Measurements from ENCODE around the gene EXOC2.
"Not testable (repeated sequence)": the region's sequence is repeated elsewhere in the genome, so short reads cannot be mapped to it uniquely, and the experiment has no call there.

The EXOC2 gene

DNA sequence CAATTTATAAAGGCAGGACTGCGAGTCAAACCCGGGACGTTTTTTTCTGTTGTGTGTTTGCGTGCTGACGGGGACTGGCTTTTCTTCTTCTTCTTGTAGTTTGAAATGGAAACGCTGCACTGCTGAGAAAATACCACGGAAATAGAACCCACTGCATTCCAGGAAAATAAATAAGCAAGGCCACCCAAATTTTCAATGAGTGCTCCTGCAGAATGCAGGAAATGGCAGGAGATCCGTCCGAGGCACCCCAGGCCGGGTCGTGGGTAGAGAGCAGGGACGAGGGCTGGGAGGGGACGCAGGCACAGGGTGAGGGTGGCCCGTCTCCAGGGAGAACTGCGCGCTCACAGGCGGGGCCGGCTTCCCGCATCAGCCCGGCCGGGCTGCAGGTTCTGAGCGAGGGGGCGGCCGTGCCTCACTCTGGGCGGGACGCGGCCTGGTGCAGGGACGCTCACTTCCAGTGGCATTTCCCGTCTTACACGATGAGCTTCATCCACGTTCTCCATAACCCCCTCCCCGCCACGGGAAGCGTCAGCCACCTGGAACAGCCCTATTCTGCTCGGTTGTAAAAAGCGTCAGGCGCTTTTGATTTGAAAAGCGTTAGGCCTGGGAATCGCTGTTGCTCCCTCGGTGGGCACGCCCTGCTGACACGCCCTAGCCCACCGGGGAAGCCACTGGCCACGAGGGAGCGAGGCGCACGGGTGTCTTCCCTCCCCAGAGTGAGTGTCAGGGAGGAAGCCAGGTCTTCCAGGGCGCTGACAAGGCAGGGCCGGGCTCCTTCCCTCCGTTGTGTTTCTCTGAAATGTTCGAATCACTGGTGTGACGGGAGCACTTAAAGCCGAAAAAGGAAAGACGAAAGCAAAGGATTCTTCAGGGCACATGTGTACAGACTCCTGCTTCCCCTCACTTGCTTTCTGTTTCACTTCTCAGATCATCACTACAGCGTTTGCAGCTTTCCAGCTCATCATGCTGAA, 17.9 kb upstream of the EXOC2 start:
- in situ Hi-C loops (cut with MboI; ENCODE audit: low sequenced_read_pairs), result no loop called here

DNA sequence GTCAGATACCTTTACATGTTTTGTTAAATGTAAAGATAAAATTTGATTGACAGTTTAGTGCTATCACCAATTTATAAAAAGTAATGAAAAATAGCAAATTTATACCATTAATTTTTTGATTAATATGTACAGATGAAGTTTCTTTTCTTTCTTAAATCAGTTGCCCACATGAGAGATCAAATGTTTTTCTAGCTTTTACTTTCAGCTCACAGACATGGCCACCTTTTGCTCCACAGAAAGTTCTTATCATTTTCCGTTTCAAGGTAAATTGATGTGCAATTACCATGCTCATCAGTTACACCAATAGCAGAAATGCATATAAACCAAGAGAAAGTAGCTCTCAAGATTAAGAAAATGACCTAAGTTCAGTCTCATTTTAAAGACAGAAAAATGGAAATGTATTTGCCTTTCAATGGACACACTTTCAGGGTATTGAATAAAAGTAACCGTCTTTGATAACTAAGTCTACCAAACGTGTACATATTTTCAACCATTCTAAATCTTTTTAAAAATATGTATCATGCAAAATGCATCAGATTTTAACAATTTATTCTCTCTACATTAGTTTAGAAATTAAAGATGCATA, 16.6 kb upstream of the EXOC2 start:
- in situ Hi-C loops (cut with MboI; ENCODE audit: low sequenced_read_pairs), result no loop called here

DNA sequence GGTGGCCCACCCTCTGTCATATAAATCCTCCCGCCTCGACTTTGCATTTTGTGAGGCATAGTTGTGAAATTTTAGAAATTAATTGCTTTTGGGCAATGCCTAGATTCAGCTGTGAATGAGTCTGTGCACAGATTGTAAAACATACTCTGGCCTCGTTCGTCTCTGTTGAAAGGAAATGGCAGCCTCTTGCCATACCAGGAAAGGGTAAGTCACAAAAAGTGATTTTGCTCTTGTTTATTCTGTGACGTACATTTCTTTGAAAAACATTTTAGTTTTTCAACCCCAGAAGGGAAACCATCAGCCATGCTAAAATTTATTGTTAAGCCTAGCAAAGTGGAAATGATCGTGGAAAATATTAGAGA, 15.3 kb upstream of the EXOC2 start:
- in situ Hi-C loops (cut with MboI; ENCODE audit: low sequenced_read_pairs), result no loop called here

DNA sequence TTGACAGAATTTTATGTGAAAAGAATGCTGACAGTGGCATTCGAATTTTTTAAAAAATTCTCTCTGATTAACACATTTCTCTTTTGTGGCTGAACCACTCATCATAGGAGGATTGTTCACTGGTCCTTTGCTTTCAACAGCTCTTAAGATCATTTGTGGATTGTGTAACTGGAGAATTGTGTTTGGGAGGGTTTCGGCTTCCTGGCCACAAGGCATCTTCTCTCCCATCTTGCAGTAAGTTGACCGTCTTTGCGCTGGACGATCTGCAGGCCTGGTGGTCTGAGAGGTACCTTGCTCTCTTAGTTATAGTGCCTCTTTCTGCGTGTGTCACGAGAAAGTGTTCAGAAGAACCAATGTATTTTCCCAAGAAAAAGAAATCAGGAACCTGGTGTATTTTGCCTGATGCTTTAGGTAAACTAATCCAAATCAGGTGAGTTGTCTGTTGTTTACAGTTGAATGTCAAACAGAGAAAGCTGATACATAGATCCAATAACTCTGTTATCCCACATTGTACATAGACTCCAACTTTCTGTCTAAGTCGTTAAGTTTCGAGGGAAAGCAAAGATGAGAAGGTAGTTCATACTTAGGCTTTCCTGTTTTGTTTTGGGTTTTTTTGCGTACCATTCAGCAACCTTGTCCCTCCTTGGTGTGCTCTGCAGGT, 14.8 kb upstream of the EXOC2 start:
- in situ Hi-C loops (cut with MboI; ENCODE audit: low sequenced_read_pairs), result no loop called here

DNA sequence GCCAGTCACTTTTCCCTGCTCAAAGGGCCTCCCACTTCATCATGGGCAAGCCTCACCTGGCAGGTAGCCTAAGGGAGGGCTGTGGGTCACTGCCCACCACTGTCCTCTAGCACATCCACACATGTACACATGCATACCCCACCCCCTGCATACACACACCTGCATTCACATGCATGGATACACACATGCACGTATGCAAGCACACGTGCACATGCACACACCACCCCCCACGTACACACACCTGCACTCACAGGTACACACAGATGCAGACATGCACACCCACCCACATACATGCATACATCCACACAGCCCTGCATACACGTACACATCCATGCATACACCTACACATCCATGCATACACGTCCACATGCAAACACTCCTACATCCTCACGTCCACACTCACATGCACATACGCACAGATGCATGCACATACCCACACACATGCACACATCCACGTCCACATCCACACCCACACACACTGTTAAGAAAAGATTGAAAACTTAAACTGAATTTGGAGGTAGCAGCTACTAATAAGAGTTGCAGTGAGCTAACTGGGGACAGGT, 14.0 kb upstream of the EXOC2 start:
- in situ Hi-C loops (cut with MboI; ENCODE audit: low sequenced_read_pairs), result no loop called here

DNA sequence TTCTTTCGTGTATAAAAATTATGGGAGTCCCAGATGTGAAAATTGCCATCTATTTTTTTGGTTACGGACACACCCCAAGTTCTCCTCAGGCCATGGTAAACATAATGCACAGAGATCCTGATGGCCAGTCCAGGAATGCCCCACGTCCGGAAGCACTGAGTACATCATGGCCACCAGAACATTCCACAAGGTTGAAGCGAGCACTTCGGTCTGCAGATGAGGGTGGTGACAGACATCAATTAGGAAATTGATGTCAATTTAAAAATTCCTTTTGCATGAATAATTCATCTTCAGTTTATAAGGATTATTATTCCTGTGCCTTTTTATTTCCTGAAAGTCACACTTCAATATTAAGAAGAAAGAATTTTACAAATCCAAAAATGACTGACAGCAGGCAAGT, 13.2 kb upstream of the EXOC2 start:
- in situ Hi-C loops (cut with MboI; ENCODE audit: low sequenced_read_pairs), result no loop called here

DNA sequence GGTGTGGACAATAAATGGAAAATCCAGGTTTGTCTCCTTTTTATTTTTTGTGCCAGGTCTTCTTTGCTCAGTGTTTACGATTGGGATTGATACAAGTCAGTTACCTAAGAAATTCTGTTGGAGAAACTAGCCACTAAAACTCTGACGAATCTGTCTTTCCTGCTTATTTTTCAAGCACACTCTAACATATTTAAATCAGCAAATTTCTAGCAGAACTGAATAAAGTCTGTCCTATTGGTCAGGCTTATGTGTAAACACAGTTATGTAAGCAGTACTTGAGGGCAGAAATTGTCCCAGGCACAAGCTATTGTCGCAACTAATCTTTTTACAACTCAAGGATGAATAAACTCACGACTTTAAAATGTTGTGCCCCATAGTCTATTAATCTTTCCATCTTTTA, 12.1 kb upstream of the EXOC2 start:
- in situ Hi-C loops (cut with MboI; ENCODE audit: low sequenced_read_pairs), result no loop called here

DNA sequence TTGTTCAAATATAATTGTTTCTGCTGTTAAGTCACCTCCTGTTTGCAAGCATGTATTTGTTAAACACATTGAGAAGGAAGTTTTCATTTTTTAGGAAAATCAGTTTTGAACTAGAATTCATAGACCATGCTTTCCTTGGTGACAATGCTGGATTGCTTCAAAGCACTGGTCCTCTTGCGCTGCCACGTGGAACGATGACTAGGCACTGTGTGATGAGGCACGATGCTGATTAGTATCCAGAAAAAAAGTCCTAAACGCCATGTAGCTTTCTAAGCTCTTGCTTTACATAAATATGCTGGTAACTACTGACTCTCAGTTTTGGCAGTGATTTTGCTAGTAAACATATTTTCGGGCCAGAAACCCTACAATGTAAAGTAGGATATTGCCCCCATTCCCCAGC, 11.1 kb upstream of the EXOC2 start:
- in situ Hi-C loops (cut with MboI; ENCODE audit: low sequenced_read_pairs), result no loop called here

DNA sequence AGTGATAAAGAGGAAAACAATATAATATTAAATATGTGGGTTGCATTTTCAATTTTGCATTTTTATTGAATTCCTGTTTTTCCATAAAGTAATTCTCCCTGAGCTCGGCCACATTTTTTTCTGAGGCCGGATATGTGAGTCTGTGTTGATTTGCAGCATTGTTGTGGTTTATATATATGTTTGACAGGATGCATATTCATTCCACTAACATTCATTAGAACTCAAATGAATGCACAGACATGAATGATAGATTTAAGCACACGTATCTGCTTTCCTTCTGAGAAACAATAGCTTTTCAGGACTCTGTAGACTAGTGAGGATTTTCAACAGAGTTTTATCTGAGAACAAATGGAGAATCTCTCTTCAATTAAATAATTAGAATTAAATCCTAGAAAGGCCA, 10.6 kb upstream of the EXOC2 start:
- in situ Hi-C loops (cut with MboI; ENCODE audit: low sequenced_read_pairs), result no loop called here

DNA sequence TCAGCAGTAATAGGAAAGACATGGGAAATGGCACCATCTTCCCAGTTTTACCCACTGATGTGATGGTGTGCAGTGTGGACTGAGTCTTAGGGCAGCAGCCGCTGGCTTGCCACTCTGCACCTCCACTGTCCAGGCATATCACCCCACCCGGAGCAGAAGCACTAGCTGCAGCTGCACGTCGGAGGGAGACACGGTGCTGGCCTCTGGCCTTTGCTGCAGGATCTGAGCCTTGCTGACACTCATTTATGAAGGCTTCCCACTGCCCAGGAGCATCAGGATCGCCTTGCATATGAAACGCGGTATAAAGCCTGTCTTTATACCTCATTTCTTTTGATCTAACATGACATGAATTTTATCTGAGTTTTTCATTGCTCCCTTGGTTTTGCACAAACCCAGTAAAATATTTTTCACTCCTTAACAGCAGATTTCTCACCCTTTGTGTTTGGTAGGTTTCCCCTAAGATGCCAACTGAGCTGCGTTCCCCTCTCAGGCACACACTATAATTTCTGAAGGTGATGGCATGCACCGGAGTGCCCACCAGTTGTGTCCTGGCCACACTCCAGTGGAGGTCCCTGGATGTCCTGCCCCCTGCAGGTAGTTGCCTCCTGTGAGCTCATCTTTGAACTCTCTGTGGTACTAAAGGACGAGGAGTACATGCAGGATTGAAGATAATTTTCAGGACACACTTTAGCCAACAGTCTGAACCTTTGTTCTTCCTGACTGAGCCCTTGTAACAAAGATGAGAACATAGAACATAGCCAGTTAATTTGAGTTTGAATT, 9.0 kb upstream of the EXOC2 start:
- in situ Hi-C loops (cut with MboI; ENCODE audit: low sequenced_read_pairs), result no loop called here

DNA sequence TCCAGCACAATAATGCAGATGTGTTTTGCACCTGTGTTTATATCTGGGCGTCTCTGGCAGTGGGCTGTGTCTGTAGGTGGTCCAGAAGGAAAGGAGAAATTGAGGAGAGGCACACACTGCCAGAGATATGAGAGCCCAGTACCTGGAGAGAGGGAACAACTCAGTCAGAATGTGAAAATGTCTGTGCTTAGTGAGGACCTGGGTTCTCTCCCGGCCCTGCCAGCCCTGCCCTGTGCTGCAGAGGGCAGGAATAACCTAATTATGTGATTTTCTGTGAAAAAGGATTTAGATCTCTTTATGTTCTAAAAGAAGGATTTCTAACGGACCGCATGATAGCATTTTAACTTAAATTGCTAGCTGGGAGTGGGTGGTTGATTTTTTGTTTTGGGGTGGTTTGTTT, 8.3 kb upstream of the EXOC2 start:
- in situ Hi-C loops (cut with MboI; ENCODE audit: low sequenced_read_pairs), result no loop called here

DNA sequence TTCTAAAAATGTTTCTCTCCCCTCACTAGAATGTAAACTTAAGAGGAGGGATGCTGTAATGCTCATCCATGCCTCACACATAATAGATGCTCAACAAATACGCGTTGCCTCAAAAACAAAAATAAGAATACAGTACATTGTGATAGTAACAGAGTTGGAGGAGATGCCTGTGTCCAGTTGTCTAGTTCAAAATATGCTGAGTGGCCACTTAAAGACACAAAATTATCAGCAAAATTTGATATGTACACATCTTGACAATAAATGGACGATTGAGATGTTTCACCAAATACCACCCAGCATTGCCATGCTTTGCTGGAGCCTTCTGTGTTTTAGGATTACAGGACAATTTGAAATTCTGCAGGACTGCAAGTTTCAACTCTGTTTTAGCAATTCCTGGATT, 7.6 kb upstream of the EXOC2 start:
- in situ Hi-C loops (cut with MboI; ENCODE audit: low sequenced_read_pairs), result no loop called here

DNA sequence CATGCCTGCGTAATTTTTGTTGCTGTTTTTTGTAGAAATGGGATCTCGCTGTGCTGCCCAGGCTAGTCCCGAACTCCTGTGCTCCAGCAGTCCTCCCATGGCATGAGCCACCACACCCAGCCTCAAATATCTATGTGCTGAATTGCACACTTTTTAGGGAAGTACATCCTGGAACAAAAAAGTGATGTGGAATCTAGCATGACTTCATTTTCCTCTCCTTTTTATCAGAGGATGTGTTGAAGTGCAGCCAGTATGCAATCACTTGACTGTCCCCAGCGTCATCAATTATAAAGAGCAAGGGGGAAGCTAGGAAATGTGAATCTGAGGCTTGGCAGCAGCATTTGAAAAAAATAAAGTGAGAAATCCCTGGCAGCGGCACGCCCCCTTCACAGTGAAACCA, 6.4 kb upstream of the EXOC2 start:
- in situ Hi-C loops (cut with MboI; ENCODE audit: low sequenced_read_pairs), result no loop called here

DNA sequence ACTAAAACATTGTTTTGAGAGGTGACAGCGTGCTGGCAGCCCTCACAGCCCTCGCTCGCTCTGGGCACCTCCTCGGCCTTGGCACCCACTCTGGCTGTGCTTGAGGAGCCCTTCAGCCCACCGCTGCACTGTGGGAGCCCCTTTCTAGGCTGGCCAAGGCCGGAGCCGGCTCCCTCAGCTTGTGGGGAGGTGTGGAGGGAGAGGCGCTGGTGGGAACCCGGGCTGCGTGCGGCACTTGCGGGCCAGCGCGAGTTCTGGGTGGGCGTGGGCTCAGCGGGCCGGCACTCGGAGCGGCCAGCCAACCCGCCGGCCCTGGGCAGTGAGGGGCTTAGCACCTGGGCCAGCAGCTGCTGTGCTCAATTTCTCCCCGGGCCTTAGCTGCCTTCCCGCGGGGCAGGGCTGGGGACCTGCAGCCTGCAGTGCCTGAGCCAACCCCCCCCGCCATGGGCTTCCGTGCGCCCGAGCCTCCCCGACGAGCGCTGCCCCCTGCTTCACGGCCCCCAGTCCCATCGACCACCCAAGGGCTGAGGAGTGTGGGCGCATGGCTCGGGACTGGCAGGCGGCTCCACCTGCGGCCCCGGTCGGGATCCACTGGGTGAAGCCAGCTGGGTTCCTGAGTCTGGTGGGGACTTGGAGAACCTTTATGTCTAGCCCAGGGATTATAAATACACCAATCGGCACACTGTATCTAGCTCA, 1.6 kb upstream of the EXOC2 start:
- in situ Hi-C loops (cut with MboI; ENCODE audit: low sequenced_read_pairs), result not testable (repeated sequence)

DNA sequence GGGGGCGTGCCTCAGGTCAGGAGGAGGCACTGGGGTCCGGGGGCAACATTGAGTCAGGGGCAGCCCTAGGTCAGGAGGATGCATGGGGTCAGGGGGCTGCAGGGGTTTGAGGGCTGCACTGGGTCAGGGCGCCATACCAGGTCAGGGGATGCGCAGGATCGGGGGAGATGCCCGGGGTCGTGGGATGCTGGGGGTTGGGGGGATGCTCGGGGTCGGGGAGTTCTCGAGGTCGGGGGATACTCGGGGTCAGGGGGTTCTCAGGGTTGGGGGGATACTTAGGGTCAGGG, 727 bp upstream of the EXOC2 start:
- in situ Hi-C loops (cut with MboI; ENCODE audit: low sequenced_read_pairs), result no loop called here

DNA sequence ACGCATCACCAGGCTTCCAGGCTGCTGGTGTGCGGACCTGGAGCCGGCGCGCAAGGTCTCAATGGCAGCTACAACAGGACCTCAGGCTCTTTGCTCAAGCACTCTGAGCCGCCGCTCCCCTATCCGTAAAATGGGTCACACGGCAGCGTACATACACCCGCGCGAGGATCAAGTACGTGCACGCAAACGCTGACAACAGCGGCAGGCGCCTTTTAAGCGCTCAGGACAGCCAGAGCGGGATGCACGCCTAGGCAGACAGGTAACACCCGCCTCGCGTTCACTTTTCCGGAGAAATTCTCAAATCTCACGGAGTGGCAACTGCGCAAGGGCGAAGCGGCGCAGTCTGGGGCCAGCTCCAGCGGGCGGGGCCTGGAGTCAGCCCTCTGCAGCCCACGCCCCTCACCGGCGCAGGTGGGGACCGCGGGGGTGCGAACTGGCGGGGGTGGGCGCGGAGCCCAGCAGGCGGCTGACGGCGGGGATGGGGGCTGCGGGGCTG, 535 bp downstream of the EXOC2 start:
- in situ Hi-C loops (cut with MboI; ENCODE audit: low sequenced_read_pairs), result no loop called here

DNA sequence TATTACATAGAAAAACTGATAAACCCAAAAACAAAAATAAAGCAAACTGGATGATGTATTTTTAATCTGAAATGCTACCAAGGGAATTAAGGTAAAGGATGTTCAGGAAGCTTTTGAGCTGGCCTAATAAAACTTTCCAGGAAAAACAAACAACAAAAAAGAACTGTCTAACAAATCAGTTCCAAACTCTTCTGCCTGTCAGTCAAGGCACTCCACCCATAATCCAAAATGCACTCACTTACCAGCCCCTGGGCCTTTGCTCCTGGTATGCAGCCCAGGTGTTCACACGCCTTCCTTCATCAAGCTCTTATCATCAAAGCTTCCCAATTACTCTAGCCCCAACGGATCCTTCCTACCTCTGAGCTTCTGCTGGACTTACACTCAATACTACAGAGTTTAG, 3.7 kb downstream of the EXOC2 start:
- in situ Hi-C loops (cut with MboI; ENCODE audit: low sequenced_read_pairs), result no loop called here

DNA sequence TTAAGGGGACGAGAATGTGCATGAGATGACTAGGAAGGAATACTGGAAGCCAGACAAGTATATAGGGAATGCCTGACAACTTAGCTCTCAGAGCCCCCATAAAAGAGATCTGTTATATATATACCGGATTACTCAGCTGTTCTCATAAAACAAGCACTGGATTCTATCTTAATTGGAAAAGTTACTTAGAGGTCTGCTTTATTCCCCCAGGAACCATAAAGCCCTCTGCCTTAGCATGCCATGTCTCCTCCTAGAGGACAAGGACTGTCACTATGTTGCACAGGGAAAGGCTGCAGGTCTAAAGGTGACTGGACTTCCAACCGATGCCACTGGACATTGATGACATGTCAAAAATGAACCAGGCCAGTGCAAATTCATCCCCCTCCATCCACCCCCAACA, 6.4 kb downstream of the EXOC2 start:
- in situ Hi-C loops (cut with MboI; ENCODE audit: low sequenced_read_pairs), result no loop called here

DNA sequence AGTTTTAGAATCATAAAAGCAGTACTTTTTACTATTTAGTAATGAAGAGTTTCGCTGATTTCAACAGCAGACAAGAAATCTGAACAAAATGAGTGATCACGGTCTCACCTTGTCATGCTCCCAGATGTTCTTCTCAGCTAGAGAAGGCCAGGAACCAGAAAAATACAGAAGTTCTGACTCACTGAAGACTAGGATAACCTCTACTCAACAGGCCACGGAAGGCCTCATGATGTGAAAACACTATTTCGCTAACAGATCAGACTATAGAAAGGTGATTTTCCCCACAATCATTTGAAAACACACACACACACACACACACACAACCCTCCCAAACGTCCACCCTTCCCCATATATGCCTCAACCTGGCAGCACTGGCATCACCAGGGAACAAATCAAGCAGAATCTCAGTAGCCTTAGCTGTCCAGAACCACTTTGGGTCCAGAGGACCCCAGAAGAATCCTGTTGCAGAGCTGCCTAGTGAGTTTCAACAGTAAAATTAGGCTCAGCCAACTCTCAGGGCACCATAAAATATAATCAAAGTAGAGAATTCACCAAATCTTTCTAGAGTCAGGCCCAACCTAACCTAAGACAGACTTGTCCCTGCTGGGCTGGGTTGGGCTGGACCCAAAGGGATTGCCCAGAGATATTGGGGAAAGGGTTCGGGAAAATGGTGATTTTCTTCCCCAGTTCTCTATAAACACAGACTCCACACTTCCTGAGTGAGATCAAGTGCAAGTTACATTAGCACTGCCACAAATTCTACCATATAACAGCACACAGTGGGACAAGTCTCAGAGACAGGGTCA, 7.9 kb downstream of the EXOC2 start:
- in situ Hi-C loops (cut with MboI; ENCODE audit: low sequenced_read_pairs), result no loop called here
